CD4-positive, alpha-beta T cell treated with Interferon gamma for 1 hour (primary cell): Measurements from ENCODE around the gene ATRNL1.

ENCODE experiments used
- DNase-seq: peaks from one replicate; pipeline ENCODE4 v3.0.0-alpha.2; 2020

ATRNL1 gene, protein sequence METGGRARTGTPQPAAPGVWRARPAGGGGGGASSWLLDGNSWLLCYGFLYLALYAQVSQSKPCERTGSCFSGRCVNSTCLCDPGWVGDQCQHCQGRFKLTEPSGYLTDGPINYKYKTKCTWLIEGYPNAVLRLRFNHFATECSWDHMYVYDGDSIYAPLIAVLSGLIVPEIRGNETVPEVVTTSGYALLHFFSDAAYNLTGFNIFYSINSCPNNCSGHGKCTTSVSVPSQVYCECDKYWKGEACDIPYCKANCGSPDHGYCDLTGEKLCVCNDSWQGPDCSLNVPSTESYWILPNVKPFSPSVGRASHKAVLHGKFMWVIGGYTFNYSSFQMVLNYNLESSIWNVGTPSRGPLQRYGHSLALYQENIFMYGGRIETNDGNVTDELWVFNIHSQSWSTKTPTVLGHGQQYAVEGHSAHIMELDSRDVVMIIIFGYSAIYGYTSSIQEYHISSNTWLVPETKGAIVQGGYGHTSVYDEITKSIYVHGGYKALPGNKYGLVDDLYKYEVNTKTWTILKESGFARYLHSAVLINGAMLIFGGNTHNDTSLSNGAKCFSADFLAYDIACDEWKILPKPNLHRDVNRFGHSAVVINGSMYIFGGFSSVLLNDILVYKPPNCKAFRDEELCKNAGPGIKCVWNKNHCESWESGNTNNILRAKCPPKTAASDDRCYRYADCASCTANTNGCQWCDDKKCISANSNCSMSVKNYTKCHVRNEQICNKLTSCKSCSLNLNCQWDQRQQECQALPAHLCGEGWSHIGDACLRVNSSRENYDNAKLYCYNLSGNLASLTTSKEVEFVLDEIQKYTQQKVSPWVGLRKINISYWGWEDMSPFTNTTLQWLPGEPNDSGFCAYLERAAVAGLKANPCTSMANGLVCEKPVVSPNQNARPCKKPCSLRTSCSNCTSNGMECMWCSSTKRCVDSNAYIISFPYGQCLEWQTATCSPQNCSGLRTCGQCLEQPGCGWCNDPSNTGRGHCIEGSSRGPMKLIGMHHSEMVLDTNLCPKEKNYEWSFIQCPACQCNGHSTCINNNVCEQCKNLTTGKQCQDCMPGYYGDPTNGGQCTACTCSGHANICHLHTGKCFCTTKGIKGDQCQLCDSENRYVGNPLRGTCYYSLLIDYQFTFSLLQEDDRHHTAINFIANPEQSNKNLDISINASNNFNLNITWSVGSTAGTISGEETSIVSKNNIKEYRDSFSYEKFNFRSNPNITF (N-terminal part only)

DNA sequence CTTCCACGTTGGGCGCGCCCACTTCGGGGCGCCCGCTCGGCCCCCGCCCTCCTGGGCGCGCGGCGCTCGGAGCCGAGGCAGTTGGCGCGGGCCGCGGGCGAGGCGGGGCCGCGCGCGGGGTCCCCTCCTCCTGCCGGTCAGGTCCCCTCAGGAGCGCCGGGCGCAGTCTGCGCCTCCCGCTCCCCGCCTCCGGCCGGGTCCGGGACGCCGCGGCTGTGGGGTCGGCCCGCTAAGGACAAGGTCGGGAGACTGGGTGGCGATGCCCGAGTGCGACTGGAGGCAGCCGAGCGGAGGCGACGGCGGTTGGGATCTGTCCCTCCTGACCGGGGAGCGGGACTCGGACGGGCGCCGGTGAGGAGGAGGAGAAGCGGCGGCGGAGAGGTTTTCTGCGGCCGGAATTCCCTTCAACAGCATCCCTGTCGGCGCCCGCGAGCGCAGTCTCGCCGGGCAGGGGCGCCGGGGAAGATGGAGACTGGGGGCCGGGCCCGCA lies at the start of gene ATRNL1:
Gene ATRNL1 (plus strand): TSS at position 80 of the 490 bp plus-strand sequence. CDS start 386 bp downstream, at position 466.
- no peak for DNase-seq

GRCh38 chr10:115043719-115044118 lies 49.4 kb upstream of the ATRNL1 start:
- DNase-seq = no peak

DNA sequence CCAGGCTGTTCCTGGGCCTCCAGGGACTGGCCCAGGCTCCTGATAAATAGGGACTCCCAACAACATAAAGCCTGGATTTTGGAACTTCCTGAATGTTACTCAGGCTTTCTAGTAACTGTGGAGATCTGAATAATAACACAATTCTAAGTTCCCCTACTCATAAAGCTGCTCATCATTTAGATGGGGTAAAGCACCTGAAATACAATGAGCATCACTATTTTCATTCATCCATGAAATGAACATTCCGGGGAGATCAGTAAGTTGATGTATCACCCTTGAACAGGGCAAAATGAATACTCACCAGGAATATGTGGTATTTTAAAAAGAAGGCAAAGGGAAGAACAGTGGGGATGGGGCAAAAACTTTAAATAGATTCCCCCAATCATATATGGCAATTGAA lies 48.3 kb upstream of the ATRNL1 start:
- DNase-seq = no peak

DNA sequence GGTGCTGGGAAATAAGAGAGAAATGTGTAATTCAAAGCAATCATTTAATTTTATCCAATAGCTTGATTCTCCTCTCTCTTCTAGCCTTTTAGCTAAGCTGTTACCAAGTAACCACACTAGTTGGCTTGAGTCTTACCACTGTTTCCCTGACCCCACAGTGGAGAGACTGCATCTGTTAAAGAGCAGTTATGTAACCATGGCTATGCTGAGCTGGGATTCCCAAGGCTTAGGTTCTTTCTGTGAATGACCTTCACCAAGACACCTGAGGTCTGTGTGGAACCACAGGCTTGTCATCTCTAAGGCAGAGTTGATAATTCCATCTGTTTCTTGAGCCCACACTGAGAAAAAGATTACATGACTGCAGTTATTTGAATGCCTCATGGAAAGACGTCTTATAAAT lies 47.7 kb upstream of the ATRNL1 start:
- no peak for DNase-seq

DNA sequence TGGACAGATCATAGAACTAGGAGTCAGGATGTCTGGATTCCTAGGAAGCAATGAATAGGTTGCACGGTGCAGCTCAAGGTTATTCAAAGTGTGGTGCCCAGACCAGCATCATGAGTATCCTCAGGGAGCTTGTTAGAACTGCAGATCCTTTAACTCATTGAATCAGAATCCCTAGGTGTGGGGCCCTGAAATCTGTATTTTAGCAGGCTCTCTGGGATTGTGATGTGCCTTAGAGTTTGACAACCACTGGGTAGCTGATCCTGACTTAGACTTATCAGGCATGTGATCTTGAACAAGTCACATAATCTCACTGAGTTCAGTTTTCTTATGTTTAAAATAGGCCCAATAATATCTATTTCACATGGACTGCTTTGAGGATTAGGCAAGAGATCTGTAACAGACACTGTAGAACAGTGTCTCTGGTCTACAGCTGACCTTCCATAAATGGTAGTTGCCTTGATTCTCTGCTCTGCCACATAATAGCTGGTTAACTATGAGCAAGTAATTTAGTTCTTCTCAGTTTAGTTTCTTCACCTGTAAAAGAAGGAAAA lies 46.4 kb upstream of the ATRNL1 start:
- no peak for DNase-seq

- DNase-seq = no peak
Measured at GRCh38 chr10:115047705-115048104, 45.5 kb upstream of the ATRNL1 start.

DNA sequence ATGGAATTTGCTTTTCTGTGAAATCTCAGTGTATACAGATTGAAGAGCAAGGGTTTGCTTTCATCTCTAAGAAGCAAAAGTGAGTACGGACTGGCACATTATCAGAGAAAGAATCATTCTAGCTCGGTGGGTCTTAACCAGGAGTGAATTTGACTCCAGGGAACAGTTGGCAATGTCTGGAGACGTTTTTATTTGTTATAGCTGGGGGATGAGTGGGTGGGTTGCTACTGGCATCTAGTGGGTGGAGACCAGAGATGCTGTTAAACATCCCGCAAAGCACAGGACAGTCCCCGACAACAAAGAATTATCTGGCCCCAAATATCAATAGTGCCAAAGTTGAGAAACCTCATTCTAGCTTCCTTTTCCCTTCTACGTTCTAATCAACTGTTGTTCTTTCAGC lies 43.8 kb upstream of the ATRNL1 start:
- DNase-seq = no peak

GRCh38 chr10:115049960-115050359 lies 43.2 kb upstream of the ATRNL1 start:
- no peak for DNase-seq

DNA sequence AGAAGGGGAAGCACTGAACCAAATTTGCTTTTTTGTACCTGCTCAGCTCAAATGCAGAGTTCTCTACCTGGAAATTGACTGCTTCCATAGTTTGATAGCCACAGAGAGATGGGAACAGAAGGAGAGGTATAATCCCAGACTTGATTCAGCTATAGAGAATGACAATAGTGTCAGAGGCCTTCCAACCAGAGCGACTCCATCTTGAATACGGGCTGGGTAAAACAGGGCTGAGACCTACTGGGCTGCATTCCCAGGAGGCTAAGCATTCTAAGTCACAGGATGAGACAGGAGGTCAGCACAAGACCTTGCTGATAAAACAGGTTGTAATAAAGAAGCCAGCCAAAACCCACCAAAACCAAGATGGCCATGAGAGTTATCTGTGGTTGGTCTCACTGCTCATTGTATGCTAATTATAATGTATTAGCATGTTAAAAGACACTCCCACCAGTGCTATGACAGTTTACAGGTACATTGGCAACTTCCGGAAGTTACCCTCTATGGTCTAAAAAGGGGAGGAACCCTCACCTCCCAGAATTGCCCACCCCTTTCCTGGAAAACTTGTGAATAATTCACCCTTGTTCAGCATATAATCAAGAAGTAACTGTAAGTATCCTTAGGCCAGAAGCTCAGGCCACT lies 42.7 kb upstream of the ATRNL1 start:
- DNase-seq = no peak

GRCh38 chr10:115051216-115051615 lies 41.9 kb upstream of the ATRNL1 start:
- no peak for DNase-seq

DNA sequence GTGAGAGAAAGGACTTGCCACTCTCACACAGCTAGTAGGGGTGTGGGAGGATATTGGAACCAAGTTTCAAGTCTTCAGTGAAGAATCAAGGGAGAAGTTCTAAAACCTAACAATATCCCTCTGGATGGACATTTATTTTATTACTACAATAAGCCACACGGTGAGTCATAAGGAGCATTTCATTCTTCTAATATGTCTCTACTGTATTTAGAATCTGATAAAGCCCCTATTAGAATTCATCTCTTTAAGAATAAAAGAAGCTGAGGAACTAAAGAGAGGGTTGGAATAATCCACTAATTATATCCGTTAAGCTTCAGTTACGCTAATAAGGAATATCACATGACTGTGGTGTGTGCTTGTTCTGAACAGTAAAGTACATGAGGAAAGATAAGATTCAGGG lies 40.9 kb upstream of the ATRNL1 start:
- DNase-seq = no peak

DNA sequence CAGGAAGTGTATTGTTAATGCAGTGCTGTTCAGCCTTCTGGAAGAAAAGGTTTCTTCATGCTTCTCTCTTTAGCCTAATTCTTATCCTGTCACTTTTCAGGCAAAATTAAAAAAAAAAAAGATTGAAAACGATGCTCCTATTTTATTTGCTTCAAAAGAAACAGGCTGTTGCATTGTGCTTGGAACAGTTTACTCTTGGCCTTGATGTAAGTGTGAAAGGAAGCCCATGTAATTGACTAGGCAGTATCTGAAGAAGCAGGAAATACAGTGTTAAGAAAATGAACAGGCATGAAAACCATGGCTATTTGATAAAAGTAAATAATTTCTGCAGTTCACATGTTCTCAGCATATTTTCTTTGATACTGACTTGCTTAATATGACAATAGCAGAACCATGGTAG lies 40.4 kb upstream of the ATRNL1 start:
- DNase-seq = no peak

GRCh38 chr10:115056186-115056585 lies 37.0 kb upstream of the ATRNL1 start:
- no peak for DNase-seq

DNA sequence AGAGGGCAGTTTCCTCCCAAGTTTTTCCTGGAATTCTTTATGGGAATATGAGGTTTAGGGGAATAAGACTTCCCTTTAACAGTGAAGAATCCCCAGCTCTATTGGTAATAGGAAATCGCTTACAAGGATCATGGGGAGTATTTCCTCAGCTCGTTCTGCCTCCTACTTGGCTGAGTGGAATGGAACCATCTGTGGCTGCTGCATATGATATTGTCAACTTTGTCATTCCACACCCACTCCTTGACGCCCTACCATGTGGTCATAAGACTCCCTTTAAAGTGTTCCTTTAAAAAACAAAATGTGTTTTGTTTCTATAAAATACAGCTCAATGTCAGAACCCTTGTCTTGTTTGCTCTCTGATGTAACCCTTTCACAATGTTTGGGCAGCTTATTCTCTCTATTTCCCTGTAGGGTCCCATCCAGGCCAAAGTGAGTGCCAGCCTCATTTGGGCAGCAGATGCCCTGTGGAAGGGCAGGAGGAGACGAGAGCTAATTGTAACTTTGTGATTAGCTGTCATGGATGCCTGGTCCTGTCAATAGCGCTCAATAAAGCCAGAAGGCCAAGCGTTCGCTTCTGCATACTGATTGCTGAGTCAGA lies 33.8 kb upstream of the ATRNL1 start:
- DNase-seq = no peak

GRCh38 chr10:115063701-115064658 lies 29.2 kb upstream of the ATRNL1 start:
- no peak for DNase-seq

DNA sequence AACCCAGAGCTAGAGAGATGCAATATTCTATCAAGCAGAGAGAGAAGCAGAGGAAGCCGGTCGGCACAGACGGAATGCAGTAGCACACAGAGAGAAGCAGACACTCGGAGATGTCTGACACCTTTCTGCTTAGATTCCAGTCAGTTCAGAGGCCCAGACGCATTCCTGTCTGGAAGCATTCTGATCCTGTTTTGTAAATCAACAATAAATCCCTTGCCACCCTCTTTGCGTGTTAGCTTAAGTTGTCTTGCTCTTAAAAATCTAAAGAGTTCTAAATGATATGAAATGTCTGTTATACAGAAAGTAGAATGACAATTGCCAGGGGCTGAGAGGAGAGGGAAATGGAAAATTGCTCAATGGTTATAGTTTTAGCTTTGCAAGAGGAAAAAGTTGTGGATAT lies 27.4 kb upstream of the ATRNL1 start:
- DNase-seq = no peak

DNA sequence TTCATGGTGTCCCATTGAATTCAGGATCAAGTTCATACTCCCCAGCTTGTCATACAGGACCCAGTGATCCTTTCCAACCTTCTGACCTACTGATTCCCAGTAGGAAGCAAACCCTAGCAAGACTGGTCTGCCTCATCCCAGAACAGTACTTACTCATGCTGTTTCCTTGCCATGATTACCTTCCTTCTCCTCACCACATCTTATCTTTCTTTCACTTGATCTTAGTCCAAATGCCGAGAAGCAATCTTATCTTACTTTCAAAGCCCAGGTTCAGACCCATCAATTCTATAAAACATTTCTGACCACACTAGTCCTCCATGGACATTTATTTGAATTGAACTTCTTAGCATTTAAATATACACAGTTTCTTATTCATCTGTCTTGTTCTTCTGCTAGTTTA lies 26.6 kb upstream of the ATRNL1 start:
- no peak for DNase-seq

DNA sequence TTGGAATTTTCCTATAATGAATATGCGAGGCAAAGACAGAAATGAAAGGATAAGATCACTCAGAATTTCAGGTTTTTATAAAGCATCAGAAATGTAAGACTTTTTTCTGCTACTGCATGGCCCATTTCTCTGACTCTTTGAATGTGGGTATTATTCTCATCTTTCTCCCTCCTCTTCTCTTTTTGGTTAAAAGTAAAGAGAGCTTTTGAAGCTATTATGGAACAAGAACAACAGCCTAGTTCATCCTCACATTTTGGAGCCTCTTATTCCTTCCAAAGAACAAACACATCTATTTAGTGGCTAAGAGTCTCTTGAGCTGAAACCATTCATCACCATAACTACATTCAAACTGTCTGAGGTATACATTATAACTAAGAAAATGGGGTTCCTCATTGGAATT lies 19.4 kb upstream of the ATRNL1 start:
- no peak for DNase-seq

DNA sequence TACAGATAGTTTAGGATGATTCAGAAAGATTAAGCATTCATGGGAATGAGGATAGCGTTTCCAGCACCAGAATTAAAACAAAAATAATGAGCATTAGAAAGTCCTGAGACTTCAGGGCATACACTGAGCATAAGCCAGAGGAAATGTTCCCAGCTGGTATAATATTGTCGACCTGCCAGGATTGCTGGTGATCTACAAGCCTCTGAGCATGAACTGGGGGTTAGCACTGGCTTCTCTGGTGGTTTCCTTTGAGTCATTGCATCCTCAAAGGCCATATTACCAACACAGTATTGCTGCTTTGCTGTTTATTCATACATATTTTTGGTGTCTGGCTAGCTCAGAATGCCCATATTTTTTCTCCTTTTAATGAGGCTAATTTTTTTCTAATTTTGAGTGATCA lies 10.7 kb upstream of the ATRNL1 start:
- no peak for DNase-seq

GRCh38 chr10:115084277-115084850 lies 8.8 kb upstream of the ATRNL1 start:
- no peak for DNase-seq
